HTERT RPE-1 (cell line): ENCODE measurements around the gene ST6GALNAC2.
"Not testable (repeated sequence)": the region's sequence is repeated elsewhere in the genome, so short reads cannot be mapped to it uniquely, and the experiment has no call there.

Experiments used
- in situ Hi-C: fragments of 300-500 bp; cut with MboI; formaldehyde crosslinking; loops from 4 replicates; pipeline ENCODE4 v1.14.3; 2020; ENCODE audit warnings: low sequenced_read_pairs

ST6GALNAC2 gene

DNA sequence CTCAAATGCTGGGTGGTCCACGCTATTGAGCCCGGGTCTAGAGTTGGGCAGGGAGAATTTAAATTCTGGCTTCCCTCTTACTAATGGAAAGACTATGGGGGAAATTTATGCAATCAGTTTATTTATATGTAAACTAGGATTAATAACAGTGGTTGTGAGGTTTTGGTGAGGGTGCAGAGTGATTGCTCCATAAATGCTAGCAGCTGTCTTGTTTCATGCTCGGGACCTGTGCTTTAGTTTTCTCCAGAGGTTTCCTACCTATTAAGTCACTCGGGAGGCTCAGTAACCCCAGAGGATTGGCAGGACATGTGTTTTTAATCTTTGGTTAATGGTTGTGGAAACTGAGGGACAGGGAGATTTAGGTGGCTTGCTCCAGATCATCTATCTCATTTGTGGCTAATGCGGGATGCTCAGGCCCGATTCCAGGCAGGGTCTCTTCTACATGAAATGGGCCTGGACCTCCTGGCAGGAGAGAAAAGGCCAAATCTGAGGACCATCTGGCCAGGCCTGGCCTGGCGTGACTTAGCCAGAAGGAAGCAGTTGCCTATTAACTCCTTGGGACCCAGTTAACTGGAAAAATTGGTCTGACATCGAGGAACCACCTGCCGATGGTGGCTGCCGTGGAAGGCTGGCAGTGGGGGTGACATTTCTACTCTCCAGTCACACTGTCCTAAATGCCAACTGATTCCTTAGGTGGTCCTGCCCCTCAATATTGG is 43.8 kb downstream of the ST6GALNAC2 start:
- in situ Hi-C loops, result no loop called here

DNA sequence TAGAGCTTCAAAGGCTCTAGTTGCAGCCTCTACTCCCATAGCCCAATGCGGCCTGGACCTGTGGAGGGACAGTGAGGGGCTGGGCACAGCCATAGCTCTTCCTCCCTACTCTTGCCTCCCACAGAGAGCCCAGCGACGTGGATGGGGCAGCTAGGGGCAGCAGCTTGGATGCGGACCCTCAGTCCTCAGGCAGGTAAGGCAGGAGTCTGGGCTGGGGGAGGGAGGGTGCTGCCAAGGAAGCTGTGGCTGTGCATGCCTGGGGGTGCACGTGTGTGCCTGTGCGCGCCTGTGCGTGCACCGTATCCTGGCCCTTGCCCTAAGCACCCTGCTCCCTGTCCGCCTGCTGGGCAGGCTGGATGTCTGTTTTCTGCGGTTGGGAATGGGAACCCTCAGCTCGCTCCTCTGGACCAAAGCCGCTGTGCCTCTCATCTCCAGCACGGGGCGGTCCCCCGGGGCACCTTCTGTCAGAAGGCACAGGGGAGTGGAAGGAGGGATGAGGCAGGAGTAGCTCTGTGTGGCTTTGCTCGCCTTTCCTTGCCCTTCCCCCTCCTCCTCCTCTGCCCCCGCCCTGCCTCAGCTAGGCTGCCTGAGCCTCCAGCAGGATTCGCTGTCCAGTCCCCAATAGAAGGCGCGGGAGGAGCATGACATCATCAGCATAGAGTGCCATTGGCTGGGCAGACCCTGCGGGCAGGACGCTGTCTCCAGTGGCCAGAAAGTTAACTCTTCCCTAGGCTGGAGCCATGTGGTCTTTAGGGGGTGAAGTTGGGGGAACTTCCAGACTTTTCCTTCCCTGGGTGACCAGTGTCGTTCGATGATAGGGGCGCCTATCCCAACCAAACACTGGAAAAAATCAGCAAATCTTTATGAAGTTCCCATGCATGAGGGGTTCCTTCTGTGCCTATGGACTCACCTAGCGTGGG is 45.0 kb downstream of the ST6GALNAC2 start:
- in situ Hi-C loops, result no loop called here

DNA sequence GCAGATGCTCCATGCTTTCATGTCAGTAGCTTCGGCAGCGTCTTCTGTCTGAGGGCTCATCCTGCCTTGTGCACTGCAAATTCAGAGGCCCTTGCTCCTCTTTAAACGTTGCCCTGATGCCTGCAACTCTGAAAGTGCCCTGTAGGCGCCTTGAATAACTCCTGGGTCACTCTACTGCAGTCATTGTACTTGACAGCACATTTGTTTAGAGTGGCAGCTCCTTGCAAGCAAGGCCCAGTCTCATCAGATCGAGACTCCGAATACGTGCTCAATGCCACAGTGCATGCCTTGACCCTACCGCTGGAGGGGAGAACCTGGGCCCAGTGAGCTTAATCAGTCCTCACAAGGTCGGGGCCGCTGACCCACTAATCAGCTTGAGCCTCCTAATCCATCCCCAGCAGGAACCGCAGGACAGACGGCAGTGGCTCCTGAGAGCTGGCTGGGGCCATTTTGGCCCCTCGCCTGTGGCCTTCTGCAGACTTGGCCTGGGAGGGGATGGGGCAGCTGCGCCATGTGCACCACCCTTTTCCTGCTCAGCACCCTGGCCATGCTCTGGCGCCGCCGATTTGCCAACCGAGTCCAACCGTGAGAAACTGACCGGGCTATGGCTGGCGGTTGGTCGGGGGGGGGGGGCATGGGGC is 45.9 kb downstream of the ST6GALNAC2 start, which contains the start of gene PRCD:
PRCD (plus strand) TSS at position 414 of the 641 bp plus-strand sequence; CDS start at position 512, 98 bp downstream.
- in situ Hi-C loops, result no loop called here

DNA sequence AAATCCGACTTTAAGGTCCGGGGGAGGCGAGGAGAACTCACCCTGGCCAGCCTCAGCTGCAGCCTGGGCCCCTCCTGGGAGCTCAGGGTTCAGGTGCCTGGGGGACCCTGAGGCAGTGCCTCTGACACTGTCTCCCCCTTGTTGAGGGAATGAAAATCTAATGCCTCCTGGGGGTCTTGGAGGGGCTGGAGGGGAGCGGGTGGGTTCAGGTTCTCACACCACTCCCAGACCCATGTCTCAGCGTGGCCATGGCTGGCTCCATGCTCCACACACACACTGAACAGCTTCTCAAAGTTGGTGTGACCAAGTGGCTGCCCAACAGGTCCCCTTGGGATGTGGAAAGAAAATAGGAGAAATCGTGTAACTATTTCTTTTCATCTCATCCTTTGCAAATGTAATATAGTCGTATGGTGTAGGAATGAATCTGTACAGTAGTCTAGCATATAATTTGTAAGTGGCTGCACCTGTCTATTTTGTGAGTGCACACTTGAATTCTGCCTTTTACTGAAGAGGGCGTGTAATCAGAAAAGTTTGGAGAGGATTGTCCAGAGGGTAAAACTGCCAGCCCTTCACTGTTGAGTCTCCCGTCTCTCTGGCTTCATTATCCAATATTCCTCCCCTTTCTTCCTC is 46.6 kb downstream of the ST6GALNAC2 start:
- in situ Hi-C loops, result no loop called here

DNA sequence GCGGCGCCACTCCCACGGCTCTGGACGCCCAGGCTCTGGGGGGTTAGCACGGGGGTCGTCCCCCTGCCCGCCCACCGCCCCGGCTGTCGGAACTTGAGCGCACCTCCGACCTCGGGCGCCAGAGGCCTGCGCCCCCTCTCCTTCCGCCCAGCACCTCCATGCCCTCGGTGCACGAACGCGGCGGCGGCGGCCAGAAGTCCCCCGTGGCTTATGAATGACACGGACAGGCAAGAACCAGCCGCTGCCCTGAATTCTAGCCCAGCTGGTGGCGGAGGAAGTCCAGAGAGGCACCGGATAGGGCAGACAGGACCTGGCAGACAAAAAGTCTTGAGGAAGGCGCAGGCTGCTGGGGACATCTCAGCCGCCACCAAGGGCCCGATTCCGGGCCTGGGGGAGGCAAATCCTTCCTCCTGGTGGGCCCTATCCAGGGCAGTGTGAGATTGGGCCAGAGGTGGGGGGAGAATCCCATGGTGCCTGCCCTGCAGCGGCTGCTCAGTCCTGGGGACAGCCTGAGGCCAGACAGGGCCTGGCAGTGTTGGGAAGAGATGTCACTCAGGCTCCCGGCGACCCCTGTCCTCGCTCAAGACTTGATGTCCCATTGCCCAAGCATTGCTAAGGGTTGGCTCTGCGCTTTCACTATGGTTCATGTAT is 47.3 kb downstream of the ST6GALNAC2 start:
- in situ Hi-C loops, result no loop called here

DNA sequence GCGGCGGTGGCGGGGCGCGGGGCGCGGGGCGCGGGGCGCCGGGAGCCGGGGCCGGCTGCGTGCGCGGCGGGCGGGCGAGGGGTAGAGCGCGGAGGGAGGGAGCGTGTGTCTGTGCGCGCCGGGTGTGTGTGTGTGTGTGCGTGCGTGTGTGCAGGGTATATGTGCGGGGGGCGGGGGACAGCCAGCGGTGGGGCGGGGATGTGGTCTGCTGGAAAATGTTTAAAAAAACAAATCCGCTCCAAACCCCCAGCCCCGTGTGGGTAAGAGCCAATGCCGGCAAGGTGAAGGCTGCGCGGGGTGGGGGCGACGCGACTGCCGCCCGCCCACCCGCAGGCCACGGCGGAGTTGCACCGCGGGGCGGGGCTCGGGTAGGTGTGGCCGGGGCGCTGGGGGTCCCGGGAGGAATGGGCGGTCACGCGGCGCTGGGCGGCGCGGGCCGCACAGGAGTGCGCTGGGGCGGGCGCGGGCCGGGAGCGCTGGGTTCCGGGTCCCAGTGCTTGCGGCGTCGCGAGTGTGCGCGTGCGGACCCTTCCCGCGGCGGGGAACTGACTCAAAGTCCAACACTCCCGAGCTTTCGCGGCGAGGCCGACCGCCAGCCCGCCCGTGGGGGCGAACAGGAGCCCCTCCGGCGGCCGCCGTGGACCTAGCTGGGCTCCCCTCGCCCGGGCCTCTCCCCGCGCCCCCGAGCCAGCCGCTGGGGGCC is 47.9 kb downstream of the ST6GALNAC2 start, which contains the start of gene CYGB:
CYGB (minus strand) TSS at position 132 of the 703 bp plus-strand sequence. CDS start 167 bp downstream, outside the sequence.
- in situ Hi-C loops, result no loop called here

DNA sequence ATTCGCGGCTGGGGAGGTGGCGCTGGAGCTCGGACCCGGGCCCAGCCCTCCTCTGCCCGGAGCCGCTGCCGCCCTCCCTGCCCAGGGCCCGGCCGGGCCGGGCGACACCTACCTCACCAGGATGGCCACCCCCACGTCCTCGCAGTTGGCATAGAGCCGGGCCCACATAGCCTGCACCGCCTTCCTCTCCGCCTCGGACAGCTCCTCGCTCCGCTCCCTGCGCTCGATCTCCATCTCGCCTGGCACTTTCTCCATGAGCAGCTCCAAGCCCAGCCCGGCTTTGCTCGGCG is 48.4 kb downstream of the ST6GALNAC2 start:
- in situ Hi-C loops, result no loop called here

DNA sequence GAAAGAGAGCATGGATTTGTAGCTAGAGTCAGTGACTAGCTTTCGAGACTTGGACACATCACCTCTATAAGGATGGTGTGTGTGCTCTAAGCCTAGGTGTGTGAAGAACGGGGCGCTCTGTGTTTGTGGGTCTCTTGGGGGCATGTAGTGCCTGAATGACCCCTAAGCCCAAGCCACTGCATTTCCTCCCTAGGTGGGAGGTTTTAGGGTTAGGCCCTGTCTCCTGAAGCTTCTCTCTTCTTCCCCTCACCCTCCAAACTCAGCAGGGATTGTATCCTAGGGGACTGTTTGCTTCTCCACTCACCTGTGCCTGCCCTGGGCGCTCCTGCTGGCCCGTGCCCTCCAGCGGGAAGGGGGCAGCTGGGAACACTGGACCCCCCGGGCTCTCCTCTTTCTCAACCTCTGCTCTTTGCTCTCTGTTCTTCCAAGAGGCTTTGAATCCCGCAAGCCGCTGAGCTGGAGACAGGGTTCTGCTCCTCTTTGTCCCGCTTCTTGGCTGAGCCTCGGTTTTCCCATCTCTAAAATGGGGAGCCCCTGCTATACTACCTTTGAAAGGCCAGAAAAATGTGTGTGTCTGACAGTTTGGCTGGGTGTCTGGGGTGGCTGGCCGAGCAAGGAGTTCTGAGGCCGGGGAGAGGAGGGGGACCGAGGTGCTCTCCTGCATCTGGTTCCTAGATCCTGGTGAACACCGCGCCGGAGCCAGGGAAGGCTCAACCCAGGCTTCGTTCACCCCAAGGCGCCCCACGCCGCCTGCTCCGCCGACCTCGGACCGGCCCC is 49.0 kb downstream of the ST6GALNAC2 start:
- in situ Hi-C loops, result no loop called here

DNA sequence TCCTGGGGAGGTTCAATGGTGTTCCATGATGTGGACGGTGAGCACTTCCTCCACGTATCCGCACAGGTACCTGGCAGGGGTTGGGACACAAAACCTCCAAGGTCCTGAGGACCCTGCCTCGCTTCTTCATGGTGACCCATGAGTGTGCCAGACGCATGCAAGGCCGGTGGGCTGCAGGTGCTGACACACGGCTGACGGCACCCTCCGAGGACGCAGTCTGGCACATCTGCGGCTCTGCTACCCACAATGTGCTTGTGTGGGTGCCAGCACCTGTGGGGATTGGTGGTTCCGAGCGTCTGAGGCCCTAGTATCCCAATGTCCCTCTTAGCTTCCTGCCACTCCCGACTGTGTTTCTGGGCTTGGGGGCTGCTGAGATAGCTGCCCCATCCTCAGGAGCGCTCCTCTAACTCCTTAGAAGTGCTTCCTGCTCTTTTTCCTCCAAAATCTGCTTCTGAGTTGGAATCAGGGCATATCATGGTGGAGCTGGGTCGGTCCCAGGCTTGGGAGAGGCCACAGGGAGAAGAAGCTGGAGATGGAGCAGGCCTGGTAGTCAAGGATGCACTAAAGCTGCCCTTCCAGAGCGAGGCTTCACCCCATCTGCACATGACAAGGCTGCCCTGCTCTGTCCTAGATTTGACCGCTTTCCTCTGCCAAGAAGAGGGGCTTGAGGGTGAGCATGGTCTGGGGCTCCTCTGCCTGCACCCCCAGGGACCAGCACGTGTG is 49.7 kb downstream of the ST6GALNAC2 start:
- in situ Hi-C loops, result no loop called here

DNA sequence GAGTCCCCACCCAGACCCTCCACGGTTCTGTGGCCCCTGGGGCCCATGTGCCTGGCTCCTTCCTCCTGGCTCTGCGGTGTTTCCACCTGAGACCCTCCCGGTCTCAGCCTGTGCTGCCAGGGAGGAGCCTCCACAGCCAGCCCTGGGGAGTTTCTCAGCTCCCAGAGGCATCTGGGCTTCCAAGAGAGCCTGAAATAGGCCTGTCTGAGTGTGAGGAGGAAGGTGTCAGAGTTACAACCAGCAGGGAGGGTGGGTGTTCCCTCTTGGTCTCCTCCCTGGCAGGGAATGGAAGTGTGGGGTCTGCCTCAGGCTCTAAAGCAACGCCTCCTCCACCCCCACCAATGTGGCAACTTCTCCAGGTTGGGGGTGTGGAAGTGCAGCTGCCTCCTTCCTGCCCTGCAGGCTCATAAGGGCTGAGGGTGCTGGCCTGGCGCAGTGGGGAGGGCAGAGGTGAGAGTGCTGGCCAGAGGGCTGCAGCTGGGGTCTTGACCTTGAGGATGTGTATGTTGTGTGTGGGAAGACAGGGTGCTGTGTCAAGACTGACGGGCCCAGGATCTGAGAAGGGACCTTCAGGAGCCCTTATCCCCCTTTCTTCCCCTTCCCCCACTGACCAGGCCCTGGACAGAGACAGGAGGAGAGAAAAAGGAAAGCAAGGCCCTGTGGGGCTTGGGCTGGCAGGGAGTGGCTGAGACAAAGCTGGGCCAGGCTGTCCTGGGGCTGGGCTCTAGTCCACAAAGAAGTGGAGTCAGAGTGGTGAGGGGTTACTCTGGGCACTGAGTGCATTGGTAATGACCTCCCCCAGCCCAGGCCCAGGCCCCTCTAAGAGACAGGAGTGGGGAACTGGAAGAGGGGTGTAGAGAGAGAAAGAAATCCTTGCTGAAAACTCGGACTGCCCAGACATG is 50.6 kb downstream of the ST6GALNAC2 start:
- in situ Hi-C loops, result no loop called here

DNA sequence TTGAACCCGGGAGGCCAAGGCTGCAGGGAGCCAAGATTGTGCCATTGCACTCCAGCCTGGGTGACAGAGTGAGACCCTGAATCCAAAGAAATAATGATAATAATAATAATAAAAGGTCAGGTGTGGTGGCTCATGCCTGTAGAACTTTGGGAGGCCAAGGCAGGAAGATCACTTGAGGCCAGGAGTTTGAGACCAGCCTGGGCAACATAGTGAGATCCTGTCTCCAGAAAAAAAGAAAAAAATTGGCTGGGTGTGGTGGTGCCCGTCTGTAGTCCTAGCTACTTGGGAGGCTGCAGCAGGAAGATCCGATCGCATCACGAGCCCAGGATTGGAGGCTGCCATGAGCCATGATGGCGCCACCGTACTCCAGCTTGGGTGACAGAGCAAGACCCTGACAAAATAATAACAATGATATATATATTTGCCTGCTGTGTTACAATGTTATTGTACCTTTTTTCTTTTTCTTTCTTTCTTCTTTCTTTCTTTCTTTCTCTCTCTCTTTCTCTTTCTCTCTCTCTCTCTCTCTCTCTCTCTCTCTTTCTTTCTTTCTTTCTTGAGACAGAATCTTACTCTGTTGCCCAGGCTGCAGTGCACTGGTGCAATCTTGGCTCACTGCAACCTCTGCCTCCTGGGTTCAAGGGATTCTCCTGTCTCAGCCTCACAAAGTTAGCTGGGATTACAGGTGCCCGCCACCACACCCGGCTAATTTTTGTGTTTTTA is 51.9 kb downstream of the ST6GALNAC2 start:
- in situ Hi-C loops, result not testable (repeated sequence)

DNA sequence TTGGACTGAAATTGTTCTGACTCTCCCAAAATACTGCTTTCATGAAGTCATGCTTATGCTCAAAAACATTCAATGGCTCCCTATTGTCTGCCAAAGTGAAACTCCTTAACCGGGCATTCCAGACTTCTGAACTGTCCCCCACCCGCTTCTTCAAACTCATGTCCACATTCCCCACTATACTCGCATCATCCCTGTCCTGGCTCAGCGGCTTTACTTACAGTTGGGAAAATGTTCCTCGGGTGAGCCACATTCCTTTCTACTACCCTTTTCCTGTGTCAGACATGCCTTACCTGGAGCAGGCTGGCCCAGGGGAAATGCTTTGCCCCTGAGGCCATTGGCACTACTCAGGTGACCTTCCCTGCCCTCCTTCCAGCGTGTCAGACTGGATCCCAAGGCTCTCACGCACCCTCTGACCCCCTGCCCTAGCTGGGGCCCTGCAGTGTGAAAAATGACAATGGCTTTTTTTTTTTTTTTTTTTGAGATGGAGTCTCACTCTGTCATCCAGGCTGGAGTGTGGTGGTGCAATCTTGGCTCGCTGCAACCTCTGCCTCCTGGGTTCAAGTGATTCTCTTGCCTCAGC is 53.5 kb downstream of the ST6GALNAC2 start:
- in situ Hi-C loops, result no loop called here

DNA sequence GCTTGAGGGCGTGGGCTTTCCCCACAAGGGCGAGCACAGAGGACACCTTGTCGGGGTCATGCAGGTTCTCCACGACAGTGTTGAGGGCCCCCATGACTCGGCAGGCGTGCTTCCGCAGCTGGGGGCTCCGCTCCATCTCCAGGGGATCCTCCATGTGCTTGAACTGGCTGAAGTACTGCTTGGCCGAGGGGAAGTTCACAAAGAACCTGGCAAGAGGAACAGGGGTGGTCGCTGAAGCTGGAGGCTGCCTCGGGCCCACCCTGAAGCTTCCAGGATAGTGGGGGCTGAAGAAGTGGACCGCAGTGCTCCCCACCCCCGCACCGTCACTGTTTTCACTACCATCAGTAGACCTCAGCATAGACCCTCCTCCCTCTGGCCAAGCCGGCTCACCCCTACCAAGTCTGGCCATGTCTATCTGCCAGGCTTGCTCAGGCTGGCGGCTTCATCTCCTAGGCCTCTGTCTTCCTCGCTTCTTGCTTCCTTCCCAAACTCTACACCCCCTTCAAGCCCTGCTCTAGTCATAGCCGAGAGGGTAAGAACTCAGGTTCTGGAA is 54.1 kb downstream of the ST6GALNAC2 start:
- in situ Hi-C loops, result no loop called here

DNA sequence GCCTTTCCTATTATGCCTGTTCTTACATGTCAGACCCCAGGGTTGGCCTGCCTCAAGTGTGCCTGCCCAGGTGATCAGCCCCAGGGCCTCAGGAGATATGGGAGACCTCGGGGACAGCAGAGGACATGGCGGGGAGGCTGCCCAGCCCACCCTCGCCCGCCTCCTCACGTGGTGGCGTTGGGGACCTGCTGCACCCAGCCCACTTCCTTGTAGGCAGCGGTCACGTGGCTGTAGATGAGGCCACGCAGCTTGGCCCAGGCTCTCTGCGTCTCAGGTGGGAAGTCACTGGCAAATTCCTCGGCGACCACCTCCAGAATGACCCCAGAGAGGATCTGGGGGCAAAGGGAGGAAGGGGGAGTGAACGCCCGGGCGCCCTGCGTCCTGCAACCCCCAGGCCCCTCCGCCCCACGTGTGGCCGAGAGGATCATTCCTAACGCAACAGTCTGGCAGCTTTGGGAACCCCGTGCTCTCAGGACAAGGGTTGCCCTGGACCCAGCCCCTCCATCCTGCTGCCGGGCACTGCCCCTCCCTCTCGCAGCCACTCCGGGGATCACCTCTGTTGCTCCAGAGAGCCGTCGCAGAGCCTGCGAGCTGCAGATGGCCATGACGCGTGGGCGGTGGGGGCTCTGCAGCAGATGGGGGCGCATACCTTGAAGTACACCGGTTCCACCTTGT is 54.7 kb downstream of the ST6GALNAC2 start:
- in situ Hi-C loops, result no loop called here

DNA sequence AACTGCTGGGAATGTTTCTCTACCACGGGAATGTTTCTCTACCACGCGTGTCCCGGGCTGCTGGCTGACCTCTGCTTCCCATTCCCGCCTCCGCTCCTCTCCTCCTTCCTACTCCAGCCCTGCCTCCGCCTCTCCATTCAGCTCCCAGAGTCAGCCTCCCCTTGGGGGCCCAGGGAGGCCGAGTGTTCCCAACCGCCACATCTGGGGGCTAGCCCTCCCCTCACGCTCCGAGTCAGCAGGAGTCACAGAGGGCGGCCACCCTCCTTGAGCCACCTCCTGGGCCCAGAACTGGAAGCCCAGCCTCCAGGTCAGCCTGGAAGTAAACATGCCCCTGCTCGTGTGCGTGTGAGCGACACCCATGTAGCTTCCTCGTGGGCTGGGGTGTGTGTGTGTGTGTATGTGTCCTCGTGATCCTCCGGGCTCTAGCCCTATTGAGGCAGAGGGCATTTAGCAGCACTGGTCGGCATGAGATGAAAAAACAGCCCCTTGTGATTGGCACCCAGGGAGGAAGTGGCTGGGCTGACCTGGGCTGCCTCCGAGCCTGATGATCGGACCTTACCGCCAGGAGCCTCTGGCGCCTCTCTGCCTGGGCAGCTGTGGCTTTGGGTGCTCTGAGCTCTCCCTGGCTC is 55.5 kb downstream of the ST6GALNAC2 start:
- in situ Hi-C loops, result no loop called here
